IPS DF 6.9 (cell line): Measurements from ENCODE around the gene PADI1.

Experiments
- DNase-seq: peaks from one replicate; pipeline ENCODE4 v3.0.0-alpha.2; 2013; ENCODE audit warnings: low read depth, low spot score
- H3K27ac ChIP-seq: one replicate; pipeline ENCODE4 v1.5.1; 2013; ENCODE audit warnings: low read length, control low read depth
- H3K27me3 ChIP-seq: 2 replicates; pipeline ENCODE4 v1.6.1; 2013; ENCODE audit warnings: mild to moderate bottlenecking, low read length; ENCODE audit not compliant: control insufficient read depth, insufficient read depth
- H3K36me3 ChIP-seq: 2 replicates; pipeline ENCODE4 v1.6.1; 2013; ENCODE audit warnings: low read length; ENCODE audit not compliant: control insufficient read depth, insufficient read depth
- H3K4me1 ChIP-seq: 2 replicates; pipeline ENCODE4 v1.6.1; 2013; ENCODE audit warnings: low read length; ENCODE audit not compliant: control insufficient read depth, insufficient read depth
- H3K4me3 ChIP-seq: 2 replicates; pipeline ENCODE4 v1.5.1; 2013; ENCODE audit warnings: mild to moderate bottlenecking, low read length
- H3K9me3 ChIP-seq: 2 replicates; pipeline ENCODE4 v1.6.1; 2013; ENCODE audit warnings: low read length, inconsistent platforms; ENCODE audit not compliant: control insufficient read depth, insufficient read depth
- WGBS: extraction: QIAGEN DNeasy Blood & Tissue Kit; methylation state at CpG from one replicate; pipeline ENCODE4 v1.1.7; 2013; ENCODE audit warnings: mixed read lengths, missing lambda C conversion rate; ENCODE audit not compliant: insufficient read length, insufficient coverage; 5-methylcytosine and 5-hydroxymethylcytosine counted together

Gene PADI1

DNA sequence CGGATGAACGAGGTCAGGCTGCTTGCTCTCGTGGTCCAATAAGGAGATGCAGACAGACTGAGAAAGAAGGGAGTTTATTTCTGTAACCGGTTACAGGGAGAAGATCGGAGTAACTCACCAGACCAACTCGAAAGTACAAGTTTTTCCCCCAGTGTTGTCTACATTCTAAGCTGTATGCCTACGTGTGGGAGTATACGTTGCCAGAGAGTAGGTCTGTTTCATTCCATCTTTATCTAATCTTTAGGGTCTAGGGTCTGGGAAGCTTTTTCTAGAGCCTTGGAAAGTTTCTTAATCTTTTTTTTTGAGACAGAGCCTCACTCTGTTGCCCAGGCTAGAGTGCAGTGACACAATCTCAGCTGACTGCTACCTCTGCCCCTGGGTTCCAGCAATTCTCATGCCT lies 4.7 kb upstream of the PADI1 start:
- no CpG with 5 or more reads among the region's 8 CpGs for WGBS
- Histone ChIP-seq H3K4me3 (no peak overlapping the region), H3K27ac (no peak overlapping the region), H3K4me1 (no peaks in the 10 kb centered on the region), H3K27me3 (no peaks in the 10 kb centered on the region), H3K9me3 (no peaks in the 10 kb centered on the region), H3K36me3 (no peaks in the 10 kb centered on the region)
- DNase-seq, result no peak

DNA sequence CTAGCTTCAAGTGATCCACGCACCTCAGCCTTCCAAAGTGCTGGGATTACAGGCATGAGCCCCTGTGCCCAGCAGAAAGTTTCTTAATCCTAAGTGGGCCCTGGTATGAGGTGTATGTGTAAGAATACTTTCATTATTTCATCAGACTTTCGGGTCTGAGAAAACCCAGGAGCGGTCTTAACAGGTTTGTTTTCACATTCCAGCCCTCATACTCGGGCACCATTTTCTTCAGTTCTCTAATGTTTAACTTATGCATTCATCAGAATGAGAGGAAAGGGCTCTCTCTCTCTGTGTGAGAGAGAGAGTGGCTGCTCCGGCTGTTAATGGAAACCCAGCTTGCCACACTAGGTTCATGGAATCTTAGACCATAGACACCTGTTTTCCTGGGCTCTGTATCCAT lies 4.2 kb upstream of the PADI1 start:
- no peak overlapping the region for H3K4me3 ChIP-seq
- H3K36me3 ChIP-seq, result no peaks in the 10 kb centered on the region
- H3K27ac ChIP-seq, result no peak overlapping the region
- H3K9me3 ChIP-seq, result no peaks in the 10 kb centered on the region
- no peaks in the 10 kb centered on the region for H3K4me1 ChIP-seq
- no peak for DNase-seq
- WGBS, result no CpG with 5 or more reads among the region's 5 CpGs
- no peaks in the 10 kb centered on the region for H3K27me3 ChIP-seq

DNA sequence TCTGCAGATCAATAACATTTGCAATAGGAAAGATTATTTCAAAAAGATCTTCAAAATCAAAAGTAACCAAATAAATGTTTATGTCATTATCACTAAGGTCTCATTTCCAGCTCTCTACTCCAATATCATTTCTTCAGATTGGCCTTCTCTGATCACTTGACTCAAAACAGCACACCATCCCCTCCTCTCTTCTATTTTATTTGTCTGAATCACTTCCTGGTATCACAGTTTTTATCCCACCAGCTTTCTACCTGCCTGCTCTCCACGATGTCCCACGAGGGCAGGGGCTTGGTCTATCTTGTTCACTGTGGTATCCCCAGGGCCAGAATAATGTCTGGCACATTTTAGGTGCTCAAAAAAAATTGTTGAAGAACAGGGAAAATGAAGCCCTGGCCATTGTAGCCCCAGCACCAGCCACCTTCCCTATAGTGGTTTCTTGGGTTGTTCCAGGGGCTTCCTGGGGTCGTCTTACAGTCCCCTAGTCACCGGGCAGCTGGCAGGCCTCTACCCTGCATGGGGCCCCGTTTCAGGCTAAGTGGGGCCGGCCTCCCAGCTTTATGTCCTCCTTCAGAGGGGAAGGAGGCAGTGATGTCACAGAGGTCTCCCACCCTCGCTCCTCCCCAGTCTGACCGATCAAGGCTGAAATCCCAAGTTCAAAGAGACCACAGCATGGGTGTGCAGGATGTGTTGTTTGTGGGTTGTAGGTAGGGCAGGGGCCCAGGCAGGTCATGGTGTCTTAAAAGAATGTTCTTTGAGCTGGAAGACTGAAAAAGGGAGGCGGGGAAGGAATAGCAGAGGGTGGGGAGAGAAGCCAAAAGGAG lies 3.5 kb upstream of the PADI1 start:
- H3K4me3 ChIP-seq, result no peak overlapping the region
- H3K36me3 ChIP-seq, result no peaks in the 10 kb centered on the region
- DNase-seq, result no peak
- H3K4me1 ChIP-seq, result no peaks in the 10 kb centered on the region
- H3K27me3 ChIP-seq, result no peaks in the 10 kb centered on the region
- no CpG with 5 or more reads among the region's 9 CpGs for WGBS
- H3K9me3 ChIP-seq, result no peaks in the 10 kb centered on the region
- no peak overlapping the region for H3K27ac ChIP-seq

GRCh38 chr1:17205652-17206051 lies 724 bp downstream of the PADI1 start:
- Histone ChIP-seq H3K4me3 (no peak overlapping the region), H3K27me3 (no peaks in the 10 kb centered on the region), H3K4me1 (no peaks in the 10 kb centered on the region; the same call in 1 of the 2 replicates), H3K27ac (no peak overlapping the region), H3K9me3 (no peaks in the 10 kb centered on the region), H3K36me3 (no peaks in the 10 kb centered on the region)
- no CpG with 5 or more reads among the region's 7 CpGs for WGBS
- DNase-seq, result no peak

DNA sequence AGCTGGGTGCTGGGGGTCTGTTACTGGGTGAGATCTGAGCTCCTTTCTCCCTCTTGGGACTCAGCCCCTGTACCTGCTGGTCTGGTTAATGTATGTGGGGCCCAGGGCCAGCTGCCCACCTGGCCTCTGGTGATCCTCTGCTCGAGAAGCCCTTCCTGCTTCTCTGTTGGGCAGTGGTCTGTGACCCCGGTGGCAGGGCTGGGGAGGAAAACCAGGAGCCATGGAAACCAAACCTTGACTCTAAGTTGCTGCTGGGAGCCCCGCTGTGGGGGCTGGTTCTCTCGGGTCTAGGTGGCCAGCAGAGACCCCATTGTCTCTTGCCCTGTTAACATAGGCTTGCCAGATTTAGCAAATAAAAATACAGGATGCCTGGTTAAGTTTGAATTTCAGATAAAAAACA lies 1.3 kb downstream of the PADI1 start:
- Histone ChIP-seq H3K27ac (no peak overlapping the region), H3K27me3 (no peaks in the 10 kb centered on the region)

DNA sequence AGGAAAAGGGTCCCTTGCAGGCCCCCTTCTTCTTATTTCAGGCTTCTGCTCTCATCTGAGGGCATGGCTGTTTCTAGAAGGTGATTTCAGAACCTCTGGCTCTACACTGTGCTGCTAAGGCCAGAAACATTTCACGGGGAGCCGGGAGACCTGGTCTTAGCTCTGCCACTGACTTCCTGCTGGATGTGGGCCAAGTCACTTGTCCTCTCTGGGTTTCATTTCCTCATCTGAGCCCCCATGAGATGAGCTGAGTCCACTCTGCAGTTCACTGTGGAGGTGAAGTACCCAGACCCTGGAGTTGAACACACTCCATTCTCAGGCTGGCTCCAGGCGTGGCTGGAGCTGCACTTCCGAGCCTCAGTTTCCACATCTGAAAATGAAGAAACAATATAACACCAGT lies 2.1 kb downstream of the PADI1 start:
- no peak overlapping the region for H3K27ac ChIP-seq
- no peak overlapping the region for H3K4me3 ChIP-seq
- no CpG with 5 or more reads among the region's 4 CpGs for WGBS
- H3K9me3 ChIP-seq, result no peaks in the 10 kb centered on the region
- H3K4me1 ChIP-seq, result no peaks in the 10 kb centered on the region; the same call in 1 of the 2 replicates
- no peaks in the 10 kb centered on the region for H3K27me3 ChIP-seq
- no peaks in the 10 kb centered on the region for H3K36me3 ChIP-seq
- DNase-seq, result no peak

More for the DNA sequence above, 1.3 kb downstream of the PADI1 start:
- no peaks in the 10 kb centered on the region for H3K36me3 ChIP-seq
- no peak for DNase-seq
- no CpG with 5 or more reads among the region's 4 CpGs for WGBS
- H3K4me1 ChIP-seq, result no peaks in the 10 kb centered on the region; the same call in 1 of the 2 replicates
- no peak overlapping the region for H3K4me3 ChIP-seq
- H3K9me3 ChIP-seq, result no peaks in the 10 kb centered on the region

- no peak overlapping the region for H3K27ac ChIP-seq
- H3K4me3 ChIP-seq, result no peak overlapping the region
- no peaks in the 10 kb centered on the region for H3K36me3 ChIP-seq
- H3K9me3 ChIP-seq, result no peaks in the 10 kb centered on the region
- H3K27me3 ChIP-seq, result no peaks in the 10 kb centered on the region
- peaks cover under 1% of the 10 kb centered on the region; the same call in 1 of the 2 replicates for H3K4me1 ChIP-seq
- WGBS, result no CpG with 5 or more reads among the region's 5 CpGs
- no peak for DNase-seq
Measured at GRCh38 chr1:17207540-17207939, 2.6 kb downstream of the PADI1 start.

- Histone ChIP-seq H3K4me3 (no peak overlapping the region), H3K9me3 (no peaks in the 10 kb centered on the region), H3K27me3 (no peaks in the 10 kb centered on the region), H3K27ac (no peak overlapping the region), H3K36me3 (no peaks in the 10 kb centered on the region), H3K4me1 (peaks cover 3% of the 10 kb centered on the region)
- no peak for DNase-seq
- WGBS, result no CpG with 5 or more reads among the region's 2 CpGs
Measured at GRCh38 chr1:17207966-17208418, 3.1 kb downstream of the PADI1 start.

GRCh38 chr1:17208546-17208945 lies 3.6 kb downstream of the PADI1 start:
- H3K9me3 ChIP-seq, result no peaks in the 10 kb centered on the region
- DNase-seq, result no peak
- no peak overlapping the region for H3K4me3 ChIP-seq
- H3K27ac ChIP-seq, result no peak overlapping the region
- no peaks in the 10 kb centered on the region for H3K36me3 ChIP-seq
- WGBS, result no CpG with 5 or more reads among the region's 3 CpGs
- H3K4me1 ChIP-seq, result peaks cover 3% of the 10 kb centered on the region
- H3K27me3 ChIP-seq, result no peaks in the 10 kb centered on the region

GRCh38 chr1:17209430-17209829 lies 4.5 kb downstream of the PADI1 start:
- H3K4me1 ChIP-seq, result peaks cover 3% of the 10 kb centered on the region
- H3K27me3 ChIP-seq, result no peaks in the 10 kb centered on the region
- no peaks in the 10 kb centered on the region for H3K36me3 ChIP-seq
- H3K4me3 ChIP-seq, result no peak overlapping the region
- no peak overlapping the region for H3K27ac ChIP-seq
- no peak for DNase-seq
- WGBS, result no CpG with 5 or more reads among the region's 5 CpGs
- no peaks in the 10 kb centered on the region for H3K9me3 ChIP-seq

- Histone ChIP-seq H3K27me3 (no peaks in the 10 kb centered on the region), H3K36me3 (no peaks in the 10 kb centered on the region), H3K27ac (no peak overlapping the region), H3K9me3 (no peaks in the 10 kb centered on the region), H3K4me3 (no peak overlapping the region), H3K4me1 (peaks cover 5% of the 10 kb centered on the region)
- no CpG with 5 or more reads among the region's 8 CpGs for WGBS
- DNase-seq, result no peak
Measured at GRCh38 chr1:17210176-17210575, 5.2 kb downstream of the PADI1 start.
